ENCODE results near the gene TAF1. TPM values are rescaled to one million over a fixed set of nuclear protein-coding genes. Genes with fewer than 3 reads are reported as not detected.
"Not testable (repeated sequence)": the region's sequence is repeated elsewhere in the genome, so short reads cannot be mapped to it uniquely, and the experiment has no call there.

TAF1 gene
- total and polyA plus RNA-seq, 10 donors, result 7.0 to 84.3 (median 68.9) TPM

DNA sequence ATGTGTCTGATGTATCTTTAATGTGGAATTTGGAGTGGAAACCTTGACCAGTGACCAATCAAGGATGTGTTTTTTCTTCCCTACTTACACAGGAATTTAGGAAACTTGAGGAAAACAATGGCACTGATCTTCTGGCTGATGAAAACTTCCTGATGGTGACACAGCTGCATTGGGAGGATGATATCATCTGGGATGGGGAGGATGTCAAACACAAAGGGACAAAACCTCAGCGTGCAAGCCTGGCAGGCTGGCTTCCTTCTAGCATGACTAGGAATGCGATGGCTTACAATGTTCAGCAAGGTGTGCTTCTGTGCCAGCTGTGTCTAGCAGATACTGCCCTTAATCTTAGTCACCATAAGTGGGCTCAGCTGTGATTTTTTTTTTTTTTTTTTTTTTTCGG is 12.6 kb downstream of the TAF1 start:
- Histone ChIP-seq H3K27ac (no peak overlapping the region), H3K27me3 (replicated peaks in 1 of 7) (no peaks in the 10 kb centered on the region), H3K9me3 (no peaks in the 10 kb centered on the region), H3K4me1 (no peaks in the 10 kb centered on the region), H3K4me3 (no peak overlapping the region), H3K36me3 (peaks cover 0 to 100% (median 66%) of the 10 kb centered on the region in 6 donors)
- no peak for DNase-seq
- intact Hi-C loops (cut with DNase I; ENCODE audit: low total_unique reads), result no loop called here
- WGBS, 5 donors, result 72 to 89% (median 75%) methylated on average over 2 to 3 of the region's 3 CpGs
- no peak for TF ChIP-seq POLR2A (IDR thresholded peaks at IDR 0.05)
- peak in 1 of 3 donors; percentile 43 for TF ChIP-seq POLR2AphosphoS5 (IDR thresholded peaks at IDR 0.05)
- TF ChIP-seq CTCF (IDR thresholded peaks at IDR 0.05 in 8 of 11, conservative IDR thresholded peaks at IDR 0.05 in 3 of 11), result no peak

DNA sequence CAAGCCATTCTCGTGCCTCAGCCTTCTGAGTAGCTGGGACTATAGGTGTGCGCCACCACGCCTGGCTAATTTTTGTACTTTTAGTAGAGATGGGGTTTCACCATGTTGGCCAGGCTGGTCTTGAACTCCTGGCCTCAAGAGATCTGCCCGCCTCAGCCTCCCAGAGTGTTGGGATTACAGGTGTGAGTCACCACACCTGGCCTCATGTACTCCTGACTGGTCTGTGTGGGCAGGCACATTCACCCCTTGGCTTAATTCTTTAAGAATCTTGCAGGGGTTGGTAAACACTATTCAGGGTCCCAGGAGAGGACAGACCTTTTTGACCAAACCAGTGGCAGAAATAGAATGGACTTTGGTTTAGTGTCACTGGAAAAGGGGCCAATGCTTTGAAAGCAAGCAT is 25.6 kb downstream of the TAF1 start:
- H3K4me3 ChIP-seq; H3K9me3 ChIP-seq; H3K27ac ChIP-seq; H3K27me3 ChIP-seq (replicated peaks in 1 of 7); DNase-seq; H3K4me1 ChIP-seq; intact Hi-C loops (cut with DNase I; ENCODE audit: low total_unique reads): not testable (repeated sequence)
- 79 to 100% (median 98%) methylated on average over 4 of the region's 4 CpGs for WGBS, 5 donors
- peaks cover 0 to 100% (median 77%) of the 10 kb centered on the region in 6 donors for H3K36me3 ChIP-seq

- intact Hi-C loops (cut with DNase I; ENCODE audit: low total_unique reads), result no loop called here
- Histone ChIP-seq H3K27ac (no peak overlapping the region), H3K4me1 (no peaks in the 10 kb centered on the region), H3K9me3 (no peaks in the 10 kb centered on the region), H3K36me3 (peaks cover 0 to 100% (median 84%) of the 10 kb centered on the region in 6 donors), H3K4me3 (no peak overlapping the region), H3K27me3 (replicated peaks in 1 of 7) (no peaks in the 10 kb centered on the region)
- no peak for TF ChIP-seq CTCF (IDR thresholded peaks at IDR 0.05 in 8 of 11, conservative IDR thresholded peaks at IDR 0.05 in 3 of 11)
- TF ChIP-seq POLR2AphosphoS5 (IDR thresholded peaks at IDR 0.05), result no peak
- TF ChIP-seq POLR2A (IDR thresholded peaks at IDR 0.05), result no peak
- WGBS, 5 donors, result 84 to 98% (median 96%) methylated on average over 5 of the region's 5 CpGs
- DNase-seq, result no peak
Measured at GRCh38 chrX:71393919-71394318, 27.8 kb downstream of the TAF1 start.

- Histone ChIP-seq H3K4me3 (no peak overlapping the region), H3K27me3 (replicated peaks in 1 of 7) (no peaks in the 10 kb centered on the region), H3K36me3 (peaks cover 0 to 100% (median 81%) of the 10 kb centered on the region in 6 donors), H3K27ac (no peak overlapping the region), H3K4me1 (no peaks in the 10 kb centered on the region), H3K9me3 (no peaks in the 10 kb centered on the region)
- DNase-seq, result no peak
- intact Hi-C loops (cut with DNase I; ENCODE audit: low total_unique reads), result no loop called here
- no peak for TF ChIP-seq POLR2A (IDR thresholded peaks at IDR 0.05)
- TF ChIP-seq POLR2AphosphoS5 (IDR thresholded peaks at IDR 0.05), result no peak
- no peak for TF ChIP-seq CTCF (IDR thresholded peaks at IDR 0.05 in 8 of 11, conservative IDR thresholded peaks at IDR 0.05 in 3 of 11)
- WGBS, 5 donors, result 87 to 98% (median 91%) methylated on average over 5 of the region's 5 CpGs
Measured at GRCh38 chrX:71396576-71396975, 30.4 kb downstream of the TAF1 start.

- Histone ChIP-seq H3K27ac (no peak overlapping the region), H3K27me3 (replicated peaks in 1 of 7) (no peaks in the 10 kb centered on the region), H3K4me1 (no peaks in the 10 kb centered on the region), H3K36me3 (peaks cover 0 to 100% (median 62%) of the 10 kb centered on the region in 6 donors), H3K4me3 (no peak overlapping the region), H3K9me3 (no peaks in the 10 kb centered on the region)
- DNase-seq, result no peak
- WGBS, 5 donors, result 64 to 88% (median 75%) methylated on average over 1 of the region's 1 CpG
- TF ChIP-seq CTCF (IDR thresholded peaks at IDR 0.05 in 8 of 11, conservative IDR thresholded peaks at IDR 0.05 in 3 of 11) (no peak), POLR2A (IDR thresholded peaks at IDR 0.05) (no peak), POLR2AphosphoS5 (IDR thresholded peaks at IDR 0.05) (no peak)
- intact Hi-C loops (cut with DNase I; ENCODE audit: low total_unique reads), result loop anchor here (10.0 kb wide), 1 partner anchor 164 kb away; no protein-coding TSS in a partner anchor
Measured at GRCh38 chrX:71400710-71401109, 34.6 kb downstream of the TAF1 start.

DNA sequence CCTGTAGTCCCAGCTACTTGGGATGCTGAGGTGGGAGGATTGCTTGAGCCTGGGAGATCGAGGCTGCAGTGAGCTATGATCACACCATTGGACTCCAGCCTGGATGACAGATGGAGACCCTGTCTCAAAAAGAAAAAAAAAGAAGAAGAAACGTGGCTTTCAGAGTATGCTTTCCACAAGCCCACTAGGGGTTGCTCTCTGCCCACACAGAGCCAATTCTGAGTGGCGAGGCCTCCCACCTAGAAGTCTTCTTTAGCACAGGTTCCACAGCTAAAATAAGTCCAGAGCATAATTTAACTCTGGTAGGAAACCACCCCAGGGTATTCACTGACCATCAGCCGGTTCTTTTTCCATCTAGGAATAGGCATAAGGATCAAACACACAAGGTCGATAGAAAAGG is 50.1 kb downstream of the TAF1 start:
- H3K36me3 ChIP-seq, result peaks cover 0 to 70% (median 18%) of the 10 kb centered on the region in 6 donors
- H3K27ac ChIP-seq; H3K27me3 ChIP-seq (replicated peaks in 1 of 7); H3K4me1 ChIP-seq; intact Hi-C loops (cut with DNase I; ENCODE audit: low total_unique reads); DNase-seq; H3K9me3 ChIP-seq; H3K4me3 ChIP-seq: not testable (repeated sequence)
- 40 to 61% (median 45%) methylated on average over 1 to 3 of the region's 5 CpGs for WGBS, 5 donors
